NOMO-1 (cell line): ENCODE results near the gene GAREM1.
A peak's percentile ranks its signal among the peaks of the same experiment; 100 is the strongest.

Experiments used
- DNase-seq, 2 experiments: peaks; one replicate each; lab custom pipeline; 2025; ENCODE audit not compliant: unreplicated experiment in 2 of 2; lab: John Stamatoyannopoulos, UW

The GAREM1 gene

GRCh38 chr18:32459361-32460101 lies 11.2 kb downstream of the GAREM1 start:
- no peak for DNase-seq

- DNase-seq: no peak
Observed at GRCh38 chr18:32455361-32455760, 15.3 kb downstream of the GAREM1 start.

GRCh38 chr18:32454593-32454992 lies 16.1 kb downstream of the GAREM1 start:
- DNase-seq: no peak

- DNase-seq: no peak
Observed at GRCh38 chr18:32450874-32451273, 19.8 kb downstream of the GAREM1 start.

GRCh38 chr18:32450026-32450691 lies 20.5 kb downstream of the GAREM1 start:
- DNase-seq: peak in 1 of 2 experiments; percentile 28

GRCh38 chr18:32446780-32447179 lies 23.9 kb downstream of the GAREM1 start:
- DNase-seq: no peak

GRCh38 chr18:32445846-32446245 lies 24.8 kb downstream of the GAREM1 start:
- no peak for DNase-seq

GRCh38 chr18:32443706-32444215 lies 26.9 kb downstream of the GAREM1 start:
- DNase-seq: no peak

GRCh38 chr18:32443033-32443705 lies 27.5 kb downstream of the GAREM1 start:
- no peak for DNase-seq

- DNase-seq: no peak
Observed at GRCh38 chr18:32442575-32442974, 28.1 kb downstream of the GAREM1 start.

- no peak for DNase-seq
Observed at GRCh38 chr18:32441533-32441932, 29.1 kb downstream of the GAREM1 start.

GRCh38 chr18:32440518-32440917 lies 30.2 kb downstream of the GAREM1 start:
- no peak for DNase-seq

- DNase-seq: no peak
Observed at GRCh38 chr18:32439802-32440201, 30.9 kb downstream of the GAREM1 start.

GRCh38 chr18:32439241-32439640 lies 31.4 kb downstream of the GAREM1 start:
- DNase-seq: no peak

- no peak for DNase-seq
Observed at GRCh38 chr18:32438173-32438572, 32.5 kb downstream of the GAREM1 start.

- DNase-seq: no peak
Observed at GRCh38 chr18:32437100-32437834, 33.4 kb downstream of the GAREM1 start.

GRCh38 chr18:32435631-32436500 lies 34.8 kb downstream of the GAREM1 start:
- no peak for DNase-seq

- no peak for DNase-seq
Observed at GRCh38 chr18:32431753-32432152, 38.9 kb downstream of the GAREM1 start.

- no peak for DNase-seq
Observed at GRCh38 chr18:32429402-32429801, 41.3 kb downstream of the GAREM1 start.
